Measurements from ENCODE around the gene GPR150.

GPR150 gene

DNA sequence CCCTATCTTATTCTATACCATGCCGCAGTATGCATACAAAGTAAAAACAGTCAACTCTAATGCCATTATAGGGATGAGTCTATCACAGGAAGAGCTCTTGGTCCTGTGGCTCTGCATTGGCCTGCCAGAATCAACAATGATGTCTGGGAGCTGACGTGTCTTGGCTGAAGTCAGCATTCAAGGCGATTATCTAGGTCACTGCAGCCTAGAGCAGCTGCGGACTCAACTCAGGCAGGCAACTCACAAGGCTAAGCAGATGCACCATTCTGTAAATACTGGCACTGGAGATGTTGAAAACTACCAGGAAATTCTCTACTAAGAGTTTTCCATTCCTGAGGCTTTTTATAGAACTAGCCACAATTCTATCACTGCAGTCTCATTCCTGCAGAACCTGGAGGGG, 49.7 kb downstream of the GPR150 start:
- Histone ChIP-seq H3K4me3 (ENCODE audit: low read length in 2 of 2) (no peak overlapping the region), H3K9ac (ENCODE audit: low read length in 2 of 2) (no peak overlapping the region), H3K4me1 (ENCODE audit: control insufficient read depth, insufficient read depth, low read length) (peaks cover 16% of the 10 kb centered on the region), H3K9me3 (ENCODE audit: control insufficient read depth in 2 of 2, low read length in 2 of 2) (no peaks in the 10 kb centered on the region), H3K36me3 (ENCODE audit: control insufficient read depth in 2 of 2, insufficient read depth in 2 of 2, low read length in 2 of 2) (no peaks in the 10 kb centered on the region), H3K27ac (ENCODE audit: low read length) (peak overlapping the region; percentile 74), H3K27me3 (ENCODE audit: control insufficient read depth in 1 of 2, insufficient read depth in 2 of 2, low read length in 2 of 2) (no peaks in the 10 kb centered on the region)

DNA sequence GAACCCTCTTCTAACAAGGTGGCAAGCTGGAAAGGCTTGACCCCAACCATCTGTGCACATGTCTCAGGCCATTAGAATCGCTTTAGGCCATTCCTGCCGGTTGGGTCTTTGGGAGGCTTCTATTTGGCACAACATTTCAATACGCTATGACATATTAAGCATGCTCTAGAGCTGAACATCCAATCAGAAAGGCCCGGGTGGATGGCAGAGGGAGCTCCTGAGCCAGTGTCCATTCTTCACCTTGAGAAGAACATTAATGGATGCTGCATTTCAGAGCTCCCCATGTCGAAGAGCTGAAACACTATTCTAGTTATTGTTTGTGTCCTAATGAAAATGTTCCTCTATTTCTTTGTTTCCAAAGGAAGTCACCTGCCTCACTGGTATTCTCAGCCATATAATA, 50.1 kb downstream of the GPR150 start:
- H3K36me3 ChIP-seq (ENCODE audit: control insufficient read depth in 2 of 2, insufficient read depth in 2 of 2, low read length in 2 of 2), result no peaks in the 10 kb centered on the region
- H3K4me1 ChIP-seq (ENCODE audit: control insufficient read depth, insufficient read depth, low read length), result peaks cover 16% of the 10 kb centered on the region
- H3K4me3 ChIP-seq (ENCODE audit: low read length in 2 of 2), result peak overlapping the region in 1 of 2 donors; percentile 6
- no peak overlapping the region for H3K9ac ChIP-seq (ENCODE audit: low read length in 2 of 2)
- no peaks in the 10 kb centered on the region for H3K27me3 ChIP-seq (ENCODE audit: control insufficient read depth in 1 of 2, insufficient read depth in 2 of 2, low read length in 2 of 2)
- peak overlapping the region; percentile 74 for H3K27ac ChIP-seq (ENCODE audit: low read length)
- no peaks in the 10 kb centered on the region for H3K9me3 ChIP-seq (ENCODE audit: control insufficient read depth in 2 of 2, low read length in 2 of 2)

DNA sequence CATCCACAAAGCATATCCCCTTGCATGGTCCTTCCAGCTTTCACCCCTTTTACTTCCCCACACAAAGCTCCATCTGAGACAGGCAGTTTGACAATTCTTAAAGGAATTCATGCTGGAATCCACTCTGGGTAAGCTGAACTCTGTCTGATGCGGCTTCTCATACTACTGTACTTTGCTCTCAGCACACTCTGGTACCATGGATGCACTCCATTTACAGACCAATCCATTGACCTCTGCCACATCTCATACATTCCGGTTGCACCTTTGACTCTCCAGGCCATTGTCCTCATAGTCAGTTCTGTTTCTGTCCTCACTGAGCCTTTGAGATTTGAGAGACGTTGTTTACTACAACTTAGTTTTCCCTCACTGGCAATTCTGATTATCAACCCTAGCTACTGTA, 50.7 kb downstream of the GPR150 start:
- Histone ChIP-seq H3K36me3 (ENCODE audit: control insufficient read depth in 2 of 2, insufficient read depth in 2 of 2, low read length in 2 of 2) (no peaks in the 10 kb centered on the region), H3K9me3 (ENCODE audit: control insufficient read depth in 2 of 2, low read length in 2 of 2) (no peaks in the 10 kb centered on the region), H3K27ac (ENCODE audit: low read length) (no peak overlapping the region), H3K27me3 (ENCODE audit: control insufficient read depth in 1 of 2, insufficient read depth in 2 of 2, low read length in 2 of 2) (no peaks in the 10 kb centered on the region), H3K4me1 (ENCODE audit: control insufficient read depth, insufficient read depth, low read length) (peaks cover 16% of the 10 kb centered on the region), H3K4me3 (ENCODE audit: low read length in 2 of 2) (no peak overlapping the region), H3K9ac (ENCODE audit: low read length in 2 of 2) (no peak overlapping the region)
